ENCODE data around the gene TUT4.

DNA sequence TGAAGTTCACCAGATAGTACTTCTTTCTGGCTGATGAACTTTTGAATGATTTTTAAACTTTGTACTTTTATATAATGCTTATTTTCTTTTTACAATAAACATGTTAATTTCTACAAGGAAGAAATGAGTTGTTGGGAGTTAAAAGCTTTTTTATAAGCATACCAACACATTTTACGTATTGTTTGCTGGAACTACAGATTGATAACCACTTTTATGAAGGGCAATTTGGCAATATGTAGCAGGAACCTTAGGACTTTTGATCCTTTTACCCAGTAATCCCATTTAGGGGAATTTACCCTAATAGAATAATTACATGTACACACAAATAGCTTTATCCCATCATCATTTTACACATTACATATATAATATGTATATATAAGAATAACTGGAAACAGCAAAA is 132.2 kb downstream of the TUT4 start:
- TF ChIP-seq, protein P1, sequence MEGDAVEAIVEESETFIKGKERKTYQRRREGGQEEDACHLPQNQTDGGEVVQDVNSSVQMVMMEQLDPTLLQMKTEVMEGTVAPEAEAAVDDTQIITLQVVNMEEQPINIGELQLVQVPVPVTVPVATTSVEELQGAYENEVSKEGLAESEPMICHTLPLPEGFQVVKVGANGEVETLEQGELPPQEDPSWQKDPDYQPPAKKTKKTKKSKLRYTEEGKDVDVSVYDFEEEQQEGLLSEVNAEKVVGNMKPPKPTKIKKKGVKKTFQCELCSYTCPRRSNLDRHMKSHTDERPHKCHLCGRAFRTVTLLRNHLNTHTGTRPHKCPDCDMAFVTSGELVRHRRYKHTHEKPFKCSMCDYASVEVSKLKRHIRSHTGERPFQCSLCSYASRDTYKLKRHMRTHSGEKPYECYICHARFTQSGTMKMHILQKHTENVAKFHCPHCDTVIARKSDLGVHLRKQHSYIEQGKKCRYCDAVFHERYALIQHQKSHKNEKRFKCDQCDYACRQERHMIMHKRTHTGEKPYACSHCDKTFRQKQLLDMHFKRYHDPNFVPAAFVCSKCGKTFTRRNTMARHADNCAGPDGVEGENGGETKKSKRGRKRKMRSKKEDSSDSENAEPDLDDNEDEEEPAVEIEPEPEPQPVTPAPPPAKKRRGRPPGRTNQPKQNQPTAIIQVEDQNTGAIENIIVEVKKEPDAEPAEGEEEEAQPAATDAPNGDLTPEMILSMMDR (conservative IDR thresholded peaks at IDR 0.05; ENCODE audit: low read length) = no peak
- no peak for TF ChIP-seq EZH2phosphoT487 (IDR thresholded peaks at IDR 0.05; ENCODE audit: borderline replicate concordance, low read depth, low read length)
